Measurements from ENCODE around the gene DGKI.

DNA sequence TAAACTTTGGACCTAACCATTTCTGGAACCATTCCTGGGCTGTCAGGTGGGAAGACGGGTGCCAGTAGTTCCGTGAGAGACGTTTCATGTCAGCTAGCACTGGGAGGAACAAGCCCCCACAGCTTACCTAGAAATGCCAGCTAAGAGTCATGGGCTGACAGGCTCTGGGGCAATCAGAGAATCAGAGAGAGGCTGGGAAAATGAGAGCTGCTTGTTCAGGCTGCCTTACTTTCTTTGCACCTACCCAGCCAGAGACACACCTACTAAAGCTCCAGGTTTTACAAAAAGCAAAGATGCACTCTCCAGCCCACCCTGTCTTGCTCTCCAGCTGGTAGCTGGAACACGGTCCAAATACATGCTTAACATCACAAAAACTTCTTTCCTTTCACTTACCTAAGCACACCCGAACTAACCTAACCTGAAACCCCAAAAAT lies 503.9 kb downstream of the DGKI start:
- TF ChIP-seq EZH2 (IDR thresholded peaks at IDR 0.05; ENCODE audit: borderline replicate concordance, low read depth, low read length, poor library complexity, severe bottlenecking) (no peak), CTCF (conservative IDR thresholded peaks at IDR 0.05; ENCODE audit: low read depth, low read length) (no peak)
